ENCODE results near the gene SARDH. TPM values are rescaled to one million over a fixed set of nuclear protein-coding genes. Genes with fewer than 3 reads are reported as not detected.

The SARDH gene
- total RNA-seq, 2 experiments from 2014 or later: 5.5 to 5.6 TPM

DNA sequence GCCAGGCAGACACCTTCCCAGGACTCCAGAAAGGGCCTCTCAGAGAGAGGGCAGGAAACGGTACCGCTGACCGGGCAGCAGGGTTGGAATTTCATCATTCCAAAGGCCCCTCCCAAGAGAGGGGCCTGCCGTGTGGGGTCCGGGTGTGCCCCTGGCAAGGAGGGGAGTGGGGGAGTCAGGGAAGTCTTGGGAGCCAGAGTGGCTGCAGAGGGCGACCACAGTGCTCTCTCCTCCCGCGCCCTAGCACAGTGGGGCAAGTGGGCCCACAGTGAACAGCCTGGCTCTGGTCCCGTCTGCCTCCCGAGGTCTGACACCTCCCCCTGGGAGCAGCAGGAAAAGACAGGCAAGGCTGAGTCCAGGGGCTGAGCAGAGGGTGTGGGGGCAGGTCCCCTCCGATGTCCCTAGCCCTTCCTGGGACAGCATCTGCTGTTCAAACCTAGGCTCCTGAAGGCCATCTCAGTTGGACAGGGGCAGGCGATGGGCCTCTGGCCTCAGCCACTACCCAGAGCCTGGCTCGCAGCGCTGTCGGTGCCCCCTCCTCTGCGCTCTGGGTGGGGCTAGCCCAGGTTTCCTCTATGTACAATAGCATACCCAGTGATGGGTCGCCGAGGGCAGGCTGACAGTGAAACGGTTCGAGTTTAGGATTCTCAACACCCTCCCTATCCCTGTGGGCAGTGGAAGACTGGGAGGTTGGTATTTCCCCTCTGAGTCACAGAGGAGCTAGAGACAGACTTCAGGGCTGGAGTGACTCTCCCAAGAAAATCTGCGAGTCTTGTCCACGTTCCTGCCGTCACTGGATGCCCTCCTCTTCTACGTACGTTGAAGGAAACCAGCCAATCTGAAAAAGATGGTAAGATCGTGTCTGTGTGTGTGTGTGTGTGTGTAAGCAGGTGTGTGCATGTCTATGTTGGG, 25.4 kb upstream of the SARDH start:
- TF ChIP-seq CTCF (IDR thresholded peaks at IDR 0.05): no peak
- intact Hi-C loops (cut with micrococcal nuclease): no loop called here
- Mint-ChIP-seq H3K4me1 (ENCODE audit: low read depth) (no peaks in the 10 kb centered on the region), H3K9me3 (peaks cover 8% of the 10 kb centered on the region), H3K4me3 (no peak overlapping the region), H3K36me3 (ENCODE audit: low read depth) (peaks cover 18% of the 10 kb centered on the region), H3K27me3 (peaks cover 3% of the 10 kb centered on the region), H3K27ac (no peak overlapping the region)
- ChIA-PET CTCF (interaction anchor here (1.0 kb wide), 1 partner anchor 21 kb away, joined by 5 read pairs; no protein-coding TSS in a partner anchor), POLR2A (interaction anchor here (0.5 kb wide), 1 partner anchor 17 kb away, joined by 4 read pairs; no protein-coding TSS in a partner anchor)
- DNase-seq (no peak), ATAC-seq (no peak)

DNA sequence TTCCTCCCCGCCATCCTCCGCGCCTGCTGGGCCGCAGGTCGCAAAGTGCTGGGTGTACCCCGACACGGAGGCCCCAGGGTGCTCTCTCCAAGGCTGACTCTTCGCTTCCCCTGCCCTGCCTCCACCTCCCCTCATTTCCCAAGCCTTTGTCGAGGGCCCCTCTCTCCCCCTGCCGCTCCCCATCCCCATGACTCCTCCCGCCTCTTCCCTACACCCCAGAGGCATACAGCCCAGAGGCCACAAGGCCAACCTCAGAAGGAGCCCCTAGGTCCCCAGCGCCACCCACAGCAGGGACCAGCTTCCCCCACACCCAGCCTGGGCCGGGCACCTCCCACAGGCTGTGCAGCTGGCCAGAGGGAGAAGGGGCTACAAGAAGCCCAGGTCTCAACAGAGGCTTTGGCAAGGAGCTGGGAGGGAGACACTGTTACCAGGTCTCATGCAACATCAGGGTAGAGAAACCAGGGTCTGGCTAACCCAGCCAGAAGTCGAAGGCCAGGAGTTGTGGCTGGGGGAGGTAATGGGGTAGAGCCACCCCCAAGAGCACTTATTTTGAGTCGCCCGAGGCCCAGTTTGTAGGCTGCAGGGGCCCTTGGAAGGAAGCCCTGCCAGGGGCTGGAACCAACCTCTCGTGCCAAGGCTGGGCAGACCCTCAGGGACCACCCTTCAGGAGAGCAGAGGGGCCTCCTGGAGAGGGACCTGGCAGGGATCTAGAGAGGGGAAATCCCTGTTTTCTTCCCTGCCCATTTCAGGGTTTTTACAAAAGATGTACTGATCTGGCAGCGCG, 24.5 kb upstream of the SARDH start:
- Mint-ChIP-seq H3K27me3 (peaks cover 3% of the 10 kb centered on the region), H3K36me3 (ENCODE audit: low read depth) (peaks cover 15% of the 10 kb centered on the region), H3K4me1 (ENCODE audit: low read depth) (no peaks in the 10 kb centered on the region), H3K4me3 (no peak overlapping the region), H3K27ac (no peak overlapping the region), H3K9me3 (peaks cover 7% of the 10 kb centered on the region)
- ChIA-PET POLR2A (interaction anchor here (0.5 kb wide), 1 partner anchor 16 kb away, joined by 4 read pairs; no protein-coding TSS in a partner anchor), CTCF (no interaction called here)
- intact Hi-C loops (cut with micrococcal nuclease): no loop called here
- no peak for ATAC-seq
- TF ChIP-seq CTCF (IDR thresholded peaks at IDR 0.05): no peak
- no peak for DNase-seq

DNA sequence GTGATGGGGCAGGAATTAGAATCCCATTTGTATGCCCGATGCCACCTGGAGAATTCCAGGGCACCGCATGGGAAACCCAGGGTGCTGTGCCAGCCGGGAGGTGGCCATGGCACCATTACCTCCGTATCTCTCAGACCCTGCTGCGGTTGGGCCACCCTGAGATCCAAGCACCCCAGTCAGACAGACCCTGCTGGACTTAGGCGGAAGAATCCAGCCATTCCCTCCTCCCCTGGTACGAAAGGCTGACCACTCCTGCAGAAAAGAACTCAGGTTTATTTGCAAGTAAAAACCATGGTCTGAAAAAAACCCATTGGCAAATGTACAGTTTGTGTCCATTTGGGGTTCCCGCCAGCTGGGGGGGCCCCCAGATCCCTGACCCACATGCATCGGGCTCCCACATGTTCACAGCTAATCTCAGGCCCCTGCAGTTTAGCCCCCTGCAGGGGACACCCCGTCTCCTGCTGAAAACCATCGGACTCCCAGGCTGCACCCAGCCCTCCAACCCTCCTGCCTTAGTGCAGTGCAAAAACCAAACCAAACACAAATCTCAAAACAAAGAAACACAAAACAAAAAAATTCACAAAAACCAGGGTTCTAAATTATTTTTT, 23.6 kb upstream of the SARDH start:
- POLR2A ChIA-PET: no interaction called here
- Mint-ChIP-seq H3K4me1 (ENCODE audit: low read depth) (no peaks in the 10 kb centered on the region), H3K27me3 (peaks cover 3% of the 10 kb centered on the region), H3K4me3 (no peak overlapping the region), H3K9me3 (peaks cover 5% of the 10 kb centered on the region), H3K27ac (no peak overlapping the region), H3K36me3 (ENCODE audit: low read depth) (peaks cover 15% of the 10 kb centered on the region)
- CTCF ChIA-PET: no interaction called here
- ATAC-seq: no peak
- intact Hi-C loops (cut with micrococcal nuclease): no loop called here
- no peak for TF ChIP-seq CTCF (IDR thresholded peaks at IDR 0.05)
- no peak for DNase-seq

DNA sequence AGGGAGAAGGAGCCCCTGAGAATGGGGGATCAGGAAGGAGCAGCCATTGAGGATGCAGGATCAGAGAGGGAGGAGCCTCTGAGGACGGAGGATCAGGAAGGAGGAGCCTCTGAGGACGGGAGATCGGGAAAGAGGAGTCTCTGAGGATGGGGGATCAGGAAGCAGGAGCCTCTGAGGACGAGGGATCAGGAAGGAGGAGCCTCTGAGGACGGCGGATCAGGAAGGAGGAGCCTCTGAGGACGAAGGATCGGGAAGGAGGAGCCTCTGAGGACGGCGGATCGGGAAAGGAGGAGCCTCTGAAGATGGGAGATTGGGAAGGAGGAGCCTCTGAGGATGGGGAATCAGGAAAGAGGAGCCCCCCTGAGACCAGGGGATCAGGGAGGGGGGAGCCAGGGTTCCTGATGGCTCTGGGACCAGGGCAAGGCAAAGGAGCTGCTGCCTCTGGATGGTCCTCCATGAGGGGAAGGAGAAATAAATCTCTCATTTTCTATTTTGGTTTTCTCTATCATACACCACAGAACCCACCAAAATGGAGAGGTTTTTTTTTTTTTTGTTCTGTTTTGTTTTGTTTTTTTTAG, 22.6 kb upstream of the SARDH start:
- no peak overlapping the region for H3K4me3 Mint-ChIP-seq
- peaks cover 3% of the 10 kb centered on the region for H3K27me3 Mint-ChIP-seq
- TF ChIP-seq CTCF (IDR thresholded peaks at IDR 0.05): no peak
- peaks cover under 1% of the 10 kb centered on the region for H3K9me3 Mint-ChIP-seq
- no peak for ATAC-seq
- no peak overlapping the region for H3K27ac Mint-ChIP-seq
- POLR2A ChIA-PET: no interaction called here
- DNase-seq: no peak
- intact Hi-C loops (cut with micrococcal nuclease): no loop called here
- peaks cover 9% of the 10 kb centered on the region for H3K36me3 Mint-ChIP-seq (ENCODE audit: low read depth)
- CTCF ChIA-PET: interaction anchor here (0.6 to 1.0 kb wide), 2 partner anchors 18 to 1326 kb away, joined by 3 to 4 read pairs; no protein-coding TSS in a partner anchor
- H3K4me1 Mint-ChIP-seq (ENCODE audit: low read depth): no peaks in the 10 kb centered on the region

Measured in activated CD8-positive, alpha-beta T cell treated with anti-CD3 and anti-CD28 coated beads for 36 hours (primary cell).